WTC11 (cell line): Measurements from ENCODE around the gene STAT3. TPM values are rescaled to one million over a fixed set of nuclear protein-coding genes. Genes with fewer than 3 reads are reported as not detected.

Experiments used
- ATAC-seq: fragments of 200-7000 bp; cut with Tn5 transposase; 2 replicates; pipeline ENCODE4 v1.10.0; 2021; ENCODE audit warnings: mild to moderate bottlenecking, moderate library complexity
- CTCF ChIA-PET: fragments of 300-600 bp; sonication (Branson Sonifier 250); formaldehyde crosslinking; loops from one replicate; lab custom pipeline; 2021; ENCODE audit warnings: antibody characterized with exemption; lab: Charles Lee
- POLR2A ChIA-PET: fragments of 350-600 bp; sonication (Branson Sonifier 250); formaldehyde crosslinking; loops from one replicate; lab custom pipeline; 2021; ENCODE audit warnings: antibody characterized with exemption; lab: Charles Lee
- DNase-seq: peaks from one replicate; pipeline ENCODE4 v3.0.0; 2021; ENCODE audit warnings: low spot score
- H3K27ac Mint-ChIP-seq: 2 replicates; pipeline ENCODE4 v1.8.0; 2021; ENCODE audit warnings: mixed read lengths
- H3K27me3 Mint-ChIP-seq: 2 replicates; pipeline ENCODE4 v1.8.0; 2021; ENCODE audit warnings: low read depth, mild to moderate bottlenecking, moderate library complexity, mixed read lengths
- H3K36me3 Mint-ChIP-seq: 2 replicates; pipeline ENCODE4 v1.8.0; 2021; ENCODE audit warnings: mixed read lengths
- H3K4me1 Mint-ChIP-seq: 2 replicates; pipeline ENCODE4 v1.8.0; 2022; ENCODE audit warnings: mixed read lengths
- H3K4me3 Mint-ChIP-seq: 2 replicates; pipeline ENCODE4 v1.8.0; 2021; ENCODE audit warnings: mild to moderate bottlenecking, moderate library complexity, mixed read lengths
- H3K9me3 Mint-ChIP-seq: 2 replicates; pipeline ENCODE4 v1.8.0; 2021; ENCODE audit warnings: mixed read lengths
- CREM ChIP-seq: sonication (generic); formaldehyde crosslinking; IDR thresholded peaks from 2 replicates; pipeline ENCODE4 v1.8.1; 2022; ENCODE audit warnings: mild to moderate bottlenecking, missing genetic modification reagents, moderate library complexity
- FOXJ3 ChIP-seq: sonication (generic); formaldehyde crosslinking; IDR thresholded peaks from 2 replicates; pipeline ENCODE4 v1.9.0; 2021; ENCODE audit warnings: missing genetic modification reagents, mild to moderate bottlenecking, borderline replicate concordance
- GTF2I ChIP-seq: fragments of 250-450 bp; sonication (Bioruptor Pico); conservative IDR thresholded peaks from 2 replicates; pipeline ENCODE4 v1.4.0; 2021; ENCODE audit warnings: mild to moderate bottlenecking
- HMGA2 ChIP-seq: fragments of 250-450 bp; sonication (Bioruptor Pico); IDR thresholded peaks from 2 replicates; pipeline ENCODE4 v1.4.0; 2021; ENCODE audit warnings: mild to moderate bottlenecking, moderate library complexity
- JUN ChIP-seq: sonication (generic); formaldehyde crosslinking; IDR thresholded peaks from 2 replicates; pipeline ENCODE4 v1.8.0; 2023; ENCODE audit warnings: mild to moderate bottlenecking, missing genetic modification reagents
- KAT7 ChIP-seq: sonication (generic); formaldehyde crosslinking; IDR thresholded peaks from 2 replicates; pipeline ENCODE4 v1.8.1; 2023; ENCODE audit warnings: missing genetic modification reagents, mild to moderate bottlenecking, borderline replicate concordance
- NFATC4 ChIP-seq: fragments of 250-450 bp; sonication (Bioruptor Pico); IDR thresholded peaks from 2 replicates; pipeline ENCODE4 v1.9.0; 2021; ENCODE audit warnings: mild to moderate bottlenecking
- NR2C2 ChIP-seq: sonication (generic); formaldehyde crosslinking; IDR thresholded peaks from 2 replicates; pipeline ENCODE4 v1.8.0; 2022; ENCODE audit warnings: mild to moderate bottlenecking, missing genetic modification reagents
- RORB ChIP-seq: fragments of 250-450 bp; sonication (Bioruptor Pico); IDR thresholded peaks from 2 replicates; pipeline ENCODE4 v1.9.0; 2021; ENCODE audit warnings: mild to moderate bottlenecking
- SOX15 ChIP-seq: fragments of 250-450 bp; sonication (Bioruptor Pico); IDR thresholded peaks from 2 replicates; pipeline ENCODE4 v1.9.0; 2021; ENCODE audit warnings: mild to moderate bottlenecking
- TEAD1 ChIP-seq: sonication (generic); formaldehyde crosslinking; IDR thresholded peaks from 2 replicates; pipeline ENCODE4 v1.8.0; 2022; ENCODE audit warnings: mild to moderate bottlenecking, missing genetic modification reagents
- ZBTB21 ChIP-seq: sonication (generic); formaldehyde crosslinking; IDR thresholded peaks from 2 replicates; pipeline ENCODE4 v1.8.1; 2023; ENCODE audit warnings: mild to moderate bottlenecking, missing genetic modification reagents, borderline replicate concordance
- ZNF121 ChIP-seq: sonication (generic); formaldehyde crosslinking; IDR thresholded peaks from 2 replicates; pipeline ENCODE4 v1.8.0; 2023; ENCODE audit warnings: missing genetic modification reagents
- ZNF263 ChIP-seq: sonication (generic); formaldehyde crosslinking; IDR thresholded peaks from 2 replicates; pipeline ENCODE4 v1.8.1; 2022; ENCODE audit warnings: low read depth, mild to moderate bottlenecking, moderate library complexity, missing genetic modification reagents
- ZNF396 ChIP-seq: fragments of 250-450 bp; sonication (Bioruptor Pico); IDR thresholded peaks from 2 replicates; pipeline ENCODE4 v1.8.0; 2021; ENCODE audit warnings: mild to moderate bottlenecking, moderate library complexity, borderline replicate concordance
- ZNF423 ChIP-seq: fragments of 250-450 bp; sonication (Bioruptor Pico); IDR thresholded peaks from 2 replicates; pipeline ENCODE4 v2.1.2; 2022; ENCODE audit warnings: mild to moderate bottlenecking, moderate library complexity
- ZNF671 ChIP-seq: fragments of 250-450 bp; sonication (Bioruptor Pico); IDR thresholded peaks from 2 replicates; pipeline ENCODE4 v1.8.0; 2021; ENCODE audit warnings: mild to moderate bottlenecking
- total RNA-seq: library from RNA; stranded (reverse); gene quantifications from 3 replicates; pipeline ENCODE4 v1.2.3, GENCODE V29; 2021
- TF ChIP-seq, protein P1 (sequence below): sonication (generic); formaldehyde crosslinking; IDR thresholded peaks from 2 replicates; pipeline ENCODE4 v1.8.1; 2023; ENCODE audit warnings: mild to moderate bottlenecking, missing genetic modification reagents, moderate library complexity
- TF ChIP-seq, protein P2 (sequence below): sonication (generic); formaldehyde crosslinking; conservative IDR thresholded peaks from 2 replicates; pipeline ENCODE4 v1.8.1; 2023; ENCODE audit warnings: mild to moderate bottlenecking, low read depth, missing genetic modification reagents, moderate library complexity
- TF ChIP-seq, protein P3 (sequence below): sonication (generic); formaldehyde crosslinking; IDR thresholded peaks from 2 replicates; pipeline ENCODE4 v1.8.1; 2022; ENCODE audit warnings: low read depth, mild to moderate bottlenecking, moderate library complexity, missing genetic modification reagents, borderline replicate concordance
- TF ChIP-seq, protein P4 (sequence below): sonication (generic); formaldehyde crosslinking; IDR thresholded peaks from 2 replicates; pipeline ENCODE4 v1.8.0; 2022; ENCODE audit warnings: mild to moderate bottlenecking, missing genetic modification reagents
- TF ChIP-seq, protein P5 (sequence below): fragments of 250-450 bp; sonication (Bioruptor Pico); IDR thresholded peaks from 2 replicates; pipeline ENCODE4 v1.9.0; 2021; ENCODE audit warnings: mild to moderate bottlenecking
- TF ChIP-seq, protein P6 (sequence below): sonication (generic); formaldehyde crosslinking; IDR thresholded peaks from 2 replicates; pipeline ENCODE4 v1.8.0; 2022; ENCODE audit warnings: mild to moderate bottlenecking, missing genetic modification reagents
- TF ChIP-seq, protein P7 (sequence below): sonication (generic); formaldehyde crosslinking; IDR thresholded peaks from 2 replicates; pipeline ENCODE4 v1.8.1; 2022; ENCODE audit warnings: low read depth, missing genetic modification reagents, borderline replicate concordance

The STAT3 gene
- total RNA-seq, 1 experiment from 2014 or later, result 98.0 TPM

DNA sequence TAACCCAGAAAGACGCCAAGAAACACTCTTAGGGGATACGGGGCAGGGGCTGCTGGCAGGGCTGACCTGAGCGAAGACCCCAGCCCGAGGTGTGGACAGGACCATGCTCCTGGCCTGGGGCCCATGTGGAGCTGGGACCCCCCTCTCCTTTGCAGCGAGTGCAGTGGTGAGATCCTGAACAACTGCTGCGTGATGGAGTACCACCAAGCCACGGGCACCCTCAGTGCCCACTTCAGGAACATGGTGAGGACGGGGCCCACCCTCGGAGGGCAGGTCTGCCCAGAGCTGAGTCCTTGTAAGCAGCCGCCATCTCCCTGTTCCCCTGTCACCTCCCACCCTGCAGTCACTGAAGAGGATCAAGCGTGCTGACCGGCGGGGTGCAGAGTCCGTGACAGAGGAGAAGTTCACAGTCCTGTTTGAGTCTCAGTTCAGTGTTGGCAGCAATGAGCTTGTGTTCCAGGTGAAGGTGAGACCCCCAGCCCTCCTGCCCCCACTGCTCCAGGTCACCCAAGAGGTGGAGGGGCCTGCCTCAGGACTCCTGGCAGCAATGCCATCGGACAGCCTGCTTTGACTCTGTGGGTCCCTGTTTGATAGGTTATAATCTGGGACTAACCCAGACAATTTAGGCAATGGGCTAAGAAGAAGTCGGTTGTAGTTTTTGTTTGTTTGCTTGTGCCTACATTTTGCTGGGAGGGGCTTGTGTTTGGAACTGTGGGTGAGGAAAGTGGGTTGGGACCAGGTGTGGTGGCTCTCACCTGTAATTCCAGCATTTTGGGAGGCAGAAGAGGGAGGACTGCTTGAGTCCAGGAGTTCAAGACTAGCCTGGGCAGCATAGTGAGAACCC lies 83.8 kb downstream of the STAT3 start:
- no peaks in the 10 kb centered on the region for H3K36me3 Mint-ChIP-seq
- ATAC-seq, result no peak
- no peak overlapping the region; the same call in 1 of the 2 replicates for H3K27ac Mint-ChIP-seq
- H3K9me3 Mint-ChIP-seq, result no peaks in the 10 kb centered on the region
- CTCF ChIA-PET, result interaction anchor here (1.1 to 1.2 kb wide), 2 partner anchors 103 to 223 kb away, joined by 3 read pairs; no protein-coding TSS in a partner anchor
- no peaks in the 10 kb centered on the region; the same call in none of the 2 replicates for H3K27me3 Mint-ChIP-seq
- H3K4me1 Mint-ChIP-seq, result 0 out of 2 replicates have a peak, but pooled peaks cover 3% of the 10 kb centered on the region
- TF ChIP-seq ZNF671 (no peak), NFATC4 (CRISPR knock-in tag) (no peak), SOX15 (CRISPR knock-in tag) (no peak), TEAD1 (no peak), ZNF121 (no peak), GTF2I (CRISPR knock-in tag) (no peak), RORB (no peak), KAT7 (CRISPR knock-in tag) (no peak), HMGA2 (CRISPR knock-in tag) (no peak), FOXJ3 (CRISPR knock-in tag) (no peak), NR2C2 (no peak), ZBTB21 (CRISPR knock-in tag) (no peak)
- TF ChIP-seq, protein P1, sequence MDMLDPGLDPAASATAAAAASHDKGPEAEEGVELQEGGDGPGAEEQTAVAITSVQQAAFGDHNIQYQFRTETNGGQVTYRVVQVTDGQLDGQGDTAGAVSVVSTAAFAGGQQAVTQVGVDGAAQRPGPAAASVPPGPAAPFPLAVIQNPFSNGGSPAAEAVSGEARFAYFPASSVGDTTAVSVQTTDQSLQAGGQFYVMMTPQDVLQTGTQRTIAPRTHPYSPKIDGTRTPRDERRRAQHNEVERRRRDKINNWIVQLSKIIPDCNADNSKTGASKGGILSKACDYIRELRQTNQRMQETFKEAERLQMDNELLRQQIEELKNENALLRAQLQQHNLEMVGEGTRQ (CRISPR knock-in tag), result no peak
- TF ChIP-seq, protein P2, sequence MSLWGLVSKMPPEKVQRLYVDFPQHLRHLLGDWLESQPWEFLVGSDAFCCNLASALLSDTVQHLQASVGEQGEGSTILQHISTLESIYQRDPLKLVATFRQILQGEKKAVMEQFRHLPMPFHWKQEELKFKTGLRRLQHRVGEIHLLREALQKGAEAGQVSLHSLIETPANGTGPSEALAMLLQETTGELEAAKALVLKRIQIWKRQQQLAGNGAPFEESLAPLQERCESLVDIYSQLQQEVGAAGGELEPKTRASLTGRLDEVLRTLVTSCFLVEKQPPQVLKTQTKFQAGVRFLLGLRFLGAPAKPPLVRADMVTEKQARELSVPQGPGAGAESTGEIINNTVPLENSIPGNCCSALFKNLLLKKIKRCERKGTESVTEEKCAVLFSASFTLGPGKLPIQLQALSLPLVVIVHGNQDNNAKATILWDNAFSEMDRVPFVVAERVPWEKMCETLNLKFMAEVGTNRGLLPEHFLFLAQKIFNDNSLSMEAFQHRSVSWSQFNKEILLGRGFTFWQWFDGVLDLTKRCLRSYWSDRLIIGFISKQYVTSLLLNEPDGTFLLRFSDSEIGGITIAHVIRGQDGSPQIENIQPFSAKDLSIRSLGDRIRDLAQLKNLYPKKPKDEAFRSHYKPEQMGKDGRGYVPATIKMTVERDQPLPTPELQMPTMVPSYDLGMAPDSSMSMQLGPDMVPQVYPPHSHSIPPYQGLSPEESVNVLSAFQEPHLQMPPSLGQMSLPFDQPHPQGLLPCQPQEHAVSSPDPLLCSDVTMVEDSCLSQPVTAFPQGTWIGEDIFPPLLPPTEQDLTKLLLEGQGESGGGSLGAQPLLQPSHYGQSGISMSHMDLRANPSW (CRISPR knock-in tag), result no peak
- TF ChIP-seq, protein P3, sequence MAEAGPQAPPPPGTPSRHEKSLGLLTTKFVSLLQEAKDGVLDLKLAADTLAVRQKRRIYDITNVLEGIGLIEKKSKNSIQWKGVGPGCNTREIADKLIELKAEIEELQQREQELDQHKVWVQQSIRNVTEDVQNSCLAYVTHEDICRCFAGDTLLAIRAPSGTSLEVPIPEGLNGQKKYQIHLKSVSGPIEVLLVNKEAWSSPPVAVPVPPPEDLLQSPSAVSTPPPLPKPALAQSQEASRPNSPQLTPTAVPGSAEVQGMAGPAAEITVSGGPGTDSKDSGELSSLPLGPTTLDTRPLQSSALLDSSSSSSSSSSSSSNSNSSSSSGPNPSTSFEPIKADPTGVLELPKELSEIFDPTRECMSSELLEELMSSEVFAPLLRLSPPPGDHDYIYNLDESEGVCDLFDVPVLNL (CRISPR knock-in tag), result no peak
- TF ChIP-seq, protein P4, sequence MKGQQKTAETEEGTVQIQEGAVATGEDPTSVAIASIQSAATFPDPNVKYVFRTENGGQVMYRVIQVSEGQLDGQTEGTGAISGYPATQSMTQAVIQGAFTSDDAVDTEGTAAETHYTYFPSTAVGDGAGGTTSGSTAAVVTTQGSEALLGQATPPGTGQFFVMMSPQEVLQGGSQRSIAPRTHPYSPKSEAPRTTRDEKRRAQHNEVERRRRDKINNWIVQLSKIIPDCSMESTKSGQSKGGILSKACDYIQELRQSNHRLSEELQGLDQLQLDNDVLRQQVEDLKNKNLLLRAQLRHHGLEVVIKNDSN, result no peak
- TF ChIP-seq, protein P5, sequence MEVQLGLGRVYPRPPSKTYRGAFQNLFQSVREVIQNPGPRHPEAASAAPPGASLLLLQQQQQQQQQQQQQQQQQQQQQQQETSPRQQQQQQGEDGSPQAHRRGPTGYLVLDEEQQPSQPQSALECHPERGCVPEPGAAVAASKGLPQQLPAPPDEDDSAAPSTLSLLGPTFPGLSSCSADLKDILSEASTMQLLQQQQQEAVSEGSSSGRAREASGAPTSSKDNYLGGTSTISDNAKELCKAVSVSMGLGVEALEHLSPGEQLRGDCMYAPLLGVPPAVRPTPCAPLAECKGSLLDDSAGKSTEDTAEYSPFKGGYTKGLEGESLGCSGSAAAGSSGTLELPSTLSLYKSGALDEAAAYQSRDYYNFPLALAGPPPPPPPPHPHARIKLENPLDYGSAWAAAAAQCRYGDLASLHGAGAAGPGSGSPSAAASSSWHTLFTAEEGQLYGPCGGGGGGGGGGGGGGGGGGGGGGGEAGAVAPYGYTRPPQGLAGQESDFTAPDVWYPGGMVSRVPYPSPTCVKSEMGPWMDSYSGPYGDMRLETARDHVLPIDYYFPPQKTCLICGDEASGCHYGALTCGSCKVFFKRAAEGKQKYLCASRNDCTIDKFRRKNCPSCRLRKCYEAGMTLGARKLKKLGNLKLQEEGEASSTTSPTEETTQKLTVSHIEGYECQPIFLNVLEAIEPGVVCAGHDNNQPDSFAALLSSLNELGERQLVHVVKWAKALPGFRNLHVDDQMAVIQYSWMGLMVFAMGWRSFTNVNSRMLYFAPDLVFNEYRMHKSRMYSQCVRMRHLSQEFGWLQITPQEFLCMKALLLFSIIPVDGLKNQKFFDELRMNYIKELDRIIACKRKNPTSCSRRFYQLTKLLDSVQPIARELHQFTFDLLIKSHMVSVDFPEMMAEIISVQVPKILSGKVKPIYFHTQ (CRISPR knock-in tag), result no peak
- DNase-seq, result no peak
- H3K4me3 Mint-ChIP-seq, result no peak overlapping the region
- POLR2A ChIA-PET, result no interaction called here

DNA sequence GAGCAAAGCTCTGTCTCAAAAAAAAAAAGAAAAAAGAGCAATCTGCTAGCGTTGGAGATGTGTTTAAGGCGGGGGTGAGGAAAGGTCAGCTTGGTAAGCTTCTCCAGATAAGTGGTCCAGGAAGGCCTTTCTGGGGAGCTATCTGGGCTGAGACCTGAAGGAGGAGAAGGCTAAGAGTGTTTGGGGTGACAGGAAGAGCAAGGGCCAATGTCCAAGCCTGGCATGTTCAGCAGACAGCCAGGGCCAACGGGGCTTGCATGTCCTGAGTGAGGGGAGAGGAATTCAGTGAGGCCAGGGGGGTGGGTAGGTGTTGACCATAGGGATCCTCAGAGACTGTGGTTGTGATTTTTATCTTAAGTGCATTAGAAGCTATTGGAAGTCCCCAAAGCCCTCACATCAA lies 84.5 kb downstream of the STAT3 start:
- H3K4me3 Mint-ChIP-seq, result no peak overlapping the region
- H3K4me1 Mint-ChIP-seq, result 0 out of 2 replicates have a peak, but pooled peaks cover 3% of the 10 kb centered on the region
- ChIA-PET CTCF (interaction anchor here (1.1 to 2.4 kb wide), 3 partner anchors 102 to 224 kb away, joined by 3 to 11 read pairs (median 3); no protein-coding TSS in a partner anchor), POLR2A (no interaction called here)
- H3K9me3 Mint-ChIP-seq, result no peaks in the 10 kb centered on the region
- no peaks in the 10 kb centered on the region; the same call in none of the 2 replicates for H3K27me3 Mint-ChIP-seq
- H3K36me3 Mint-ChIP-seq, result no peaks in the 10 kb centered on the region
- DNase-seq (no peak), ATAC-seq (no peak)
- no peak overlapping the region; the same call in 1 of the 2 replicates for H3K27ac Mint-ChIP-seq
- TF ChIP-seq ZNF423 (CRISPR knock-in tag) (no peak), ZNF263 (CRISPR knock-in tag) (no peak), ZNF396 (CRISPR knock-in tag) (no peak), JUN (CRISPR knock-in tag) (no peak), CREM (CRISPR knock-in tag) (no peak)
- TF ChIP-seq, protein P6, sequence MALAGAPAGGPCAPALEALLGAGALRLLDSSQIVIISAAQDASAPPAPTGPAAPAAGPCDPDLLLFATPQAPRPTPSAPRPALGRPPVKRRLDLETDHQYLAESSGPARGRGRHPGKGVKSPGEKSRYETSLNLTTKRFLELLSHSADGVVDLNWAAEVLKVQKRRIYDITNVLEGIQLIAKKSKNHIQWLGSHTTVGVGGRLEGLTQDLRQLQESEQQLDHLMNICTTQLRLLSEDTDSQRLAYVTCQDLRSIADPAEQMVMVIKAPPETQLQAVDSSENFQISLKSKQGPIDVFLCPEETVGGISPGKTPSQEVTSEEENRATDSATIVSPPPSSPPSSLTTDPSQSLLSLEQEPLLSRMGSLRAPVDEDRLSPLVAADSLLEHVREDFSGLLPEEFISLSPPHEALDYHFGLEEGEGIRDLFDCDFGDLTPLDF (CRISPR knock-in tag), result no peak
- TF ChIP-seq, protein P7, sequence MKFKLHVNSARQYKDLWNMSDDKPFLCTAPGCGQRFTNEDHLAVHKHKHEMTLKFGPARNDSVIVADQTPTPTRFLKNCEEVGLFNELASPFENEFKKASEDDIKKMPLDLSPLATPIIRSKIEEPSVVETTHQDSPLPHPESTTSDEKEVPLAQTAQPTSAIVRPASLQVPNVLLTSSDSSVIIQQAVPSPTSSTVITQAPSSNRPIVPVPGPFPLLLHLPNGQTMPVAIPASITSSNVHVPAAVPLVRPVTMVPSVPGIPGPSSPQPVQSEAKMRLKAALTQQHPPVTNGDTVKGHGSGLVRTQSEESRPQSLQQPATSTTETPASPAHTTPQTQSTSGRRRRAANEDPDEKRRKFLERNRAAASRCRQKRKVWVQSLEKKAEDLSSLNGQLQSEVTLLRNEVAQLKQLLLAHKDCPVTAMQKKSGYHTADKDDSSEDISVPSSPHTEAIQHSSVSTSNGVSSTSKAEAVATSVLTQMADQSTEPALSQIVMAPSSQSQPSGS (CRISPR knock-in tag), result no peak
